ENCODE data around the gene SEC23A. TPM values are rescaled to one million over a fixed set of nuclear protein-coding genes. Genes with fewer than 3 reads are reported as not detected.
"Not testable (repeated sequence)": the region's sequence is repeated elsewhere in the genome, so short reads cannot be mapped to it uniquely, and the experiment has no call there.

Gene SEC23A
- total RNA-seq, 1 donor from 2014 or later, result 126 TPM

DNA sequence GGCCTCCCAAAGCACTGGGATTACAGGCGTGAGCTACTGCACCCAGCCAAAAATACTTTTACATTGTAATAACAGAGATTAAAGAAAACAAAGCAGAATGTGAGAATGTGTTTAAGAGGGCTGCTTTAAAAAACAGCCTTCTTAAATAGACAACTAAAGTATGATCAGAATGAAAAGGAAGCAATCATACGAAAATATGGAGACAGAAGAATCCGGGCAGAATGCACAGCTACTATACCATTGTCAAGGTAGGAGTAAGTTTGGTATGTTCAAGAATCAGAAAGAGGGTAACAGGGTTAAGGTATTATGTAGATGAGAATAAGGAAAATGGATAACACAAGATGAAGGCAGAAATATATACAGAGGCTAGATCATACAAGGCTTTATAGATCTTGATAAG is 8.5 kb downstream of the SEC23A start:
- Histone ChIP-seq H3K4me3 (ENCODE audit: low read length in 3 of 3) (no peak overlapping the region), H3K27me3 (ENCODE audit: control insufficient read depth in 3 of 3, insufficient read depth in 3 of 3, low read length in 3 of 3) (no peaks in the 10 kb centered on the region), H3K9me3 (ENCODE audit: control insufficient read depth in 3 of 3, low read length in 3 of 3) (no peaks in the 10 kb centered on the region), H3K4me1 (ENCODE audit: control insufficient read depth in 3 of 3, insufficient read depth in 3 of 3, low read length in 3 of 3) (no peaks in the 10 kb centered on the region), H3K36me3 (ENCODE audit: control insufficient read depth in 3 of 3, insufficient read depth in 3 of 3, low read length in 3 of 3) (peaks cover 15 to 31% (median 28%) of the 10 kb centered on the region in 3 donors), H3K27ac (ENCODE audit: low read depth, low read length) (no peak overlapping the region), H3K9ac (ENCODE audit: low read depth in 1 of 3, low read length in 3 of 3) (no peak overlapping the region)

DNA sequence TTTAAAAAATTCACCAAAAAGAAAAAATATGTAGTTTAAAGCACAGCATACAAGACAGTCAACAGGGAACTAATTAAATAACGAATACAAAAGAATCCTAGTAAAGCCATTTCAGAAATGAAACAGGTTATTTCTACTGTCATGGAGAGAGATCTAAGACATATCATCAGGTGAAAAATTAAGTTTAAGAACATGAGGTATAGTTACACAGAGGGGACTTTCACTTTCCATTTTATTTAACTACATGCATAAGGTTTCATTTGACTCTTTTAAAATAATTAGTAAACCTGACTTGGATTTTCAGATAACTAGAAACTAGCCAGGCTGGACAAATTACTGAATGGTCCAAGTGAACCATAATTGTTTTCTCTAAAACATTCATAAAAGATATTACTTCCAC is 11.3 kb downstream of the SEC23A start:
- no peaks in the 10 kb centered on the region for H3K9me3 ChIP-seq (ENCODE audit: control insufficient read depth in 3 of 3, low read length in 3 of 3)
- peaks cover 18 to 41% (median 34%) of the 10 kb centered on the region in 3 donors for H3K36me3 ChIP-seq (ENCODE audit: control insufficient read depth in 3 of 3, insufficient read depth in 3 of 3, low read length in 3 of 3)
- no peak overlapping the region for H3K9ac ChIP-seq (ENCODE audit: low read depth in 1 of 3, low read length in 3 of 3)
- H3K27me3 ChIP-seq (ENCODE audit: control insufficient read depth in 3 of 3, insufficient read depth in 3 of 3, low read length in 3 of 3), result no peaks in the 10 kb centered on the region
- no peak overlapping the region for H3K4me3 ChIP-seq (ENCODE audit: low read length in 3 of 3)
- H3K27ac ChIP-seq (ENCODE audit: low read depth, low read length), result no peak overlapping the region
- no peaks in the 10 kb centered on the region for H3K4me1 ChIP-seq (ENCODE audit: control insufficient read depth in 3 of 3, insufficient read depth in 3 of 3, low read length in 3 of 3)

DNA sequence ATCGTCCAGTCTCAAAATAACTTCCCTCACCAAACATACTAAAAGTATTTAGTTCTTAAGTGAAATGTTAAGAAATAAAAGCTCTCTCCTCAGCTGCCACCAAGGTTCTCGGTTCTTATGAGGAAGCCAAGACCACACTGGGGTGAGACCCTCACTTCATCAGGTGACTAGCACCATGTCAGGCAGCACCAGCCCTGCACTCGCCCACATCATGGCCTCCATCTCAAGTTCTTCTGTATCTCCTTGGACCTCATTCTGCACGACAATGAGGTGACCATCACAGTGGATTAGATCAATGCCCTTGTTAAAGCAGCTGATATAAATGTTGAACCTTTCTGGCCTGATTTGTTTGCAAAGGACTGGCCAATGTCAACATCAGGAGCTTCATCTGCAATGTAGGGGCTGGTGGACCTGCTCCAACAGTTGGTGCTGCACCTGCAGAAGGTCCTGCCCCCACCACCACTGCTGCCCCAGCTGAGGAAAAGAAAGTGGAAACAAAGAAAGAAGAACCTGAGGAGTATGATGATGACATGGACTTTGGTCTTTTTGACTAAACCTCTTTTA is 12.4 kb downstream of the SEC23A start:
- no peak overlapping the region for H3K4me3 ChIP-seq (ENCODE audit: low read length in 3 of 3)
- no peaks in the 10 kb centered on the region for H3K4me1 ChIP-seq (ENCODE audit: control insufficient read depth in 3 of 3, insufficient read depth in 3 of 3, low read length in 3 of 3)
- no peak overlapping the region for H3K9ac ChIP-seq (ENCODE audit: low read depth in 1 of 3, low read length in 3 of 3)
- H3K9me3 ChIP-seq (ENCODE audit: control insufficient read depth in 3 of 3, low read length in 3 of 3), result no peaks in the 10 kb centered on the region
- peaks cover 23 to 52% (median 44%) of the 10 kb centered on the region in 3 donors for H3K36me3 ChIP-seq (ENCODE audit: control insufficient read depth in 3 of 3, insufficient read depth in 3 of 3, low read length in 3 of 3)
- H3K27me3 ChIP-seq (ENCODE audit: control insufficient read depth in 3 of 3, insufficient read depth in 3 of 3, low read length in 3 of 3), result no peaks in the 10 kb centered on the region
- no peak overlapping the region for H3K27ac ChIP-seq (ENCODE audit: low read depth, low read length)

DNA sequence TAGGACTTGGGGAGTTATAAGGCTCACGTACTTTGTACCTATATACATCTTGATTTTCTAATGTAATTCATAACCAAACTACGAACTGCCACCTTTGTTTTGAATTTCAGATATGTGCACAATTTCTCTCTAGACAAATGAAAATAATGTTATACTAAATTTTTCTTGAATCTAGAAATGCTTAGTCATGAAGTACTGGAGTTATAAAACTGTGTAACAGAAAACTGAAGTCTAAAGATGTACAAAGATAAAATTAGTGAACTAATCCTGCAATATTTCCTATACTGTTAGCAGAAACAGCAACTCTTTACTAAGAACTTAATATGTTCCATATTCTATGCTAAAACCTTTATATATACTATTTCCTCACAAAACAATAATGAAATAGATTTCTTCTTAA is 15.5 kb downstream of the SEC23A start:
- Histone ChIP-seq H3K9me3 (ENCODE audit: control insufficient read depth in 3 of 3, low read length in 3 of 3) (no peaks in the 10 kb centered on the region), H3K4me3 (ENCODE audit: low read length in 3 of 3) (no peak overlapping the region), H3K4me1 (ENCODE audit: control insufficient read depth in 3 of 3, insufficient read depth in 3 of 3, low read length in 3 of 3) (no peaks in the 10 kb centered on the region), H3K9ac (ENCODE audit: low read depth in 1 of 3, low read length in 3 of 3) (no peak overlapping the region), H3K36me3 (ENCODE audit: control insufficient read depth in 3 of 3, insufficient read depth in 3 of 3, low read length in 3 of 3) (peaks cover 32 to 56% (median 53%) of the 10 kb centered on the region in 3 donors), H3K27ac (ENCODE audit: low read depth, low read length) (no peak overlapping the region), H3K27me3 (ENCODE audit: control insufficient read depth in 3 of 3, insufficient read depth in 3 of 3, low read length in 3 of 3) (no peaks in the 10 kb centered on the region)

DNA sequence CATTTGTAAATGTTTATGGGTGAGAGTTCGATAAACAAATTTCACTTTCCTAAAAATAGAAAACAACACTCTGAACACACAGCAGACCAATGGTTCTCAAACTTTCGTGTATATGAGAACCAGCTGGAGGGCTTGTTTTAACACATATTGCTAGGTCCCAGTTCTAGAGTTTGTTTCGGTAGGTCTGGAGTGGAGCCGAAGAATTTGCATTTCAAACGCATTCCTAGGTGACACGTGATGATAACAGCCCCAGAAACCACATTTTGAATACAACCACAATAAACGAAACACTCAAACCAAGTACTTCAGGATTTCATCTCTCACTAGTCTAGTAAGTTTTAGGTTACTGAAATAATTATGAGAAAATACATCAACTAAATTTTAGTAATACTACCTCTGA is 17.1 kb downstream of the SEC23A start:
- Histone ChIP-seq H3K27ac (ENCODE audit: low read depth, low read length) (no peak overlapping the region), H3K27me3 (ENCODE audit: control insufficient read depth in 3 of 3, insufficient read depth in 3 of 3, low read length in 3 of 3) (no peaks in the 10 kb centered on the region), H3K9me3 (ENCODE audit: control insufficient read depth in 3 of 3, low read length in 3 of 3) (no peaks in the 10 kb centered on the region), H3K36me3 (ENCODE audit: control insufficient read depth in 3 of 3, insufficient read depth in 3 of 3, low read length in 3 of 3) (peaks cover 36 to 49% (median 47%) of the 10 kb centered on the region in 3 donors), H3K9ac (ENCODE audit: low read depth in 1 of 3, low read length in 3 of 3) (no peak overlapping the region), H3K4me1 (ENCODE audit: control insufficient read depth in 3 of 3, insufficient read depth in 3 of 3, low read length in 3 of 3) (no peaks in the 10 kb centered on the region), H3K4me3 (ENCODE audit: low read length in 3 of 3) (no peak overlapping the region)

DNA sequence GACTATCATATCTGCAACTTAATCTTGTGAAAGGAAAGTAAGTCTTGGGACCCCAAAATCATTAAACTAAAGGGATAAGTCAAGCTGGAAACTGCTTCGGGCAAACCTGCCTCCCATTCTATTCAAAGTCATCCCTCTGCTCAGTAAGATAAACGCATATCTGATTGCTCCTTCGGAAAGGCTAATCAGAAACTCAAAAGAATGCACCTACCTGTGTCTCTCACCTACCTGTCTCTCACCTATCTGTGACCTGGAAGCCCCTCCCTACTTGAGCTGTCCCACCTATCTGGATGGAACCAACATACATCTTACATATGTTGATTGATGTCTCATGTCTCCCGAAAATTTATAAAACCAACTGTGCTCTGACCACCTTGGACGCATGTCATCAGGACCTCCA is 19.9 kb downstream of the SEC23A start:
- Histone ChIP-seq H3K4me3 (ENCODE audit: low read length in 3 of 3) (no peak overlapping the region), H3K27me3 (ENCODE audit: control insufficient read depth in 3 of 3, insufficient read depth in 3 of 3, low read length in 3 of 3) (no peaks in the 10 kb centered on the region), H3K36me3 (ENCODE audit: control insufficient read depth in 3 of 3, insufficient read depth in 3 of 3, low read length in 3 of 3) (peaks cover 25 to 45% (median 39%) of the 10 kb centered on the region in 3 donors), H3K27ac (ENCODE audit: low read depth, low read length) (no peak overlapping the region), H3K9me3 (ENCODE audit: control insufficient read depth in 3 of 3, low read length in 3 of 3) (no peaks in the 10 kb centered on the region), H3K9ac (ENCODE audit: low read depth in 1 of 3, low read length in 3 of 3) (no peak overlapping the region), H3K4me1 (ENCODE audit: control insufficient read depth in 3 of 3, insufficient read depth in 3 of 3, low read length in 3 of 3) (no peaks in the 10 kb centered on the region)

DNA sequence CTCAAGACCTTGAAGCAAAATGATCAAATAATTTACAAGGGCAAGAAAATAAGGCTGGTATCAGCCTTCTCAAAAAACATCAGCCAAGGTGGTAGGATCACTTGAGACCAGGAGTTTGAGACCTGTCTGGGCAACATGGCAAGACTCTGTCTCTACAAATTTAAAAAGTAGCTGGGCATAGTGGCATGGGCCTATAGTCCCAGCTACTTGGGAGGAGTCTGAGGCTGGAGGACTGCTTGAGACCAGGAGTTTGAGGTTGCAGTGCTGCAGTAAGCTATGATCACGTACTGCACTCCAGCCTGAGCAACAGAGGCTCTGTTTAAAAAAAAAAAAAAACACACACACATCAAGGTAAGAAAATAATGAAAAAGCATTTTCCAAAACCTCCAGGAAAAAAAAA is 22.1 kb downstream of the SEC23A start:
- Histone ChIP-seq H3K36me3 (ENCODE audit: control insufficient read depth in 3 of 3, insufficient read depth in 3 of 3, low read length in 3 of 3) (peaks cover 22 to 33% (median 26%) of the 10 kb centered on the region in 3 donors), H3K9ac (ENCODE audit: low read depth in 1 of 3, low read length in 3 of 3) (no peak overlapping the region), H3K27ac (ENCODE audit: low read depth, low read length) (no peak overlapping the region), H3K4me3 (ENCODE audit: low read length in 3 of 3) (no peak overlapping the region), H3K9me3 (ENCODE audit: control insufficient read depth in 3 of 3, low read length in 3 of 3) (no peaks in the 10 kb centered on the region), H3K4me1 (ENCODE audit: control insufficient read depth in 3 of 3, insufficient read depth in 3 of 3, low read length in 3 of 3) (no peaks in the 10 kb centered on the region), H3K27me3 (ENCODE audit: control insufficient read depth in 3 of 3, insufficient read depth in 3 of 3, low read length in 3 of 3) (no peaks in the 10 kb centered on the region)

DNA sequence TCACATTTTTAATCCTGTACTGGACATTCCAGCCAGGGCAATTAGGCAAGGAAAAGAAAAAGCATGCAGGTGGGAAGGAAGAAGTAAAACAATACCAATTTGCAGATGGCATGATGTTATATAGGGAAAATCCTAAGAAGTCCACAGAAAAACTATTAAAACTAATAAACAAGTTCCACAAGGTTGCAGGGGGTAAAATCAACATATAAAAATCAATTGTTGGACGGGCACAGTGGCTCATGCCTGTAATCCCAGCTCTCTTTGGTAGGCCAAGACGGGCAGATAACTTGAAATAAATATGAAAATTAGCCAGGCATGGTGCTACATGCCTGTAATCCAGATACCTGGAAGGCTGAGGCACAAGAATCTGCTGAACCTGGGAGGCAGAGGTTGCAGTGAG is 31.9 kb downstream of the SEC23A start:
- Histone ChIP-seq H3K27ac (ENCODE audit: low read depth, low read length) (no peak overlapping the region), H3K9ac (ENCODE audit: low read depth in 1 of 3, low read length in 3 of 3) (no peak overlapping the region), H3K9me3 (ENCODE audit: control insufficient read depth in 3 of 3, low read length in 3 of 3) (no peaks in the 10 kb centered on the region), H3K27me3 (ENCODE audit: control insufficient read depth in 3 of 3, insufficient read depth in 3 of 3, low read length in 3 of 3) (no peaks in the 10 kb centered on the region), H3K4me1 (ENCODE audit: control insufficient read depth in 3 of 3, insufficient read depth in 3 of 3, low read length in 3 of 3) (no peaks in the 10 kb centered on the region), H3K36me3 (ENCODE audit: control insufficient read depth in 3 of 3, insufficient read depth in 3 of 3, low read length in 3 of 3) (peaks cover 3 to 29% (median 25%) of the 10 kb centered on the region in 3 donors), H3K4me3 (ENCODE audit: low read length in 3 of 3) (no peak overlapping the region)

DNA sequence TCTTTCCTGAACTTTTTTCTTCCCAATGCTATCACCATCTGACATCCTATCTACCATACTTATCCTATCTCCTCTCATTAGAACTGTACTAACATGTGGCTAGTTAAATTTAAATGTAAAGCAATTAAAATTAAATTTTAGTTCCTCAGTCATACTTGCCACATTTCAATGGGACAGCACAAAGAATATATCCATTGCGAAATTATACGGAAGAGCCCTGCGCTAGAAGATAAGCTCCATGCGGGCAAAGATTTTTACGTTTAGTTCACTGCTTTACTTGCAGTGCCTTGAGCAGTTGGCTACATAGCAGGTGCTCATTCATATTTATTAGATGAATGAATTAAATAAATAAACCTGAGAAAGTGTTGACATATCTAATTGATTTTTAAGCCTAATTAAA is 33.1 kb downstream of the SEC23A start:
- no peak overlapping the region for H3K27ac ChIP-seq (ENCODE audit: low read depth, low read length)
- no peaks in the 10 kb centered on the region for H3K9me3 ChIP-seq (ENCODE audit: control insufficient read depth in 3 of 3, low read length in 3 of 3)
- H3K27me3 ChIP-seq (ENCODE audit: control insufficient read depth in 3 of 3, insufficient read depth in 3 of 3, low read length in 3 of 3), result no peaks in the 10 kb centered on the region
- peaks cover 3 to 24% (median 21%) of the 10 kb centered on the region in 3 donors for H3K36me3 ChIP-seq (ENCODE audit: control insufficient read depth in 3 of 3, insufficient read depth in 3 of 3, low read length in 3 of 3)
- no peak overlapping the region for H3K9ac ChIP-seq (ENCODE audit: low read depth in 1 of 3, low read length in 3 of 3)
- no peak overlapping the region for H3K4me3 ChIP-seq (ENCODE audit: low read length in 3 of 3)
- H3K4me1 ChIP-seq (ENCODE audit: control insufficient read depth in 3 of 3, insufficient read depth in 3 of 3, low read length in 3 of 3), result no peaks in the 10 kb centered on the region

DNA sequence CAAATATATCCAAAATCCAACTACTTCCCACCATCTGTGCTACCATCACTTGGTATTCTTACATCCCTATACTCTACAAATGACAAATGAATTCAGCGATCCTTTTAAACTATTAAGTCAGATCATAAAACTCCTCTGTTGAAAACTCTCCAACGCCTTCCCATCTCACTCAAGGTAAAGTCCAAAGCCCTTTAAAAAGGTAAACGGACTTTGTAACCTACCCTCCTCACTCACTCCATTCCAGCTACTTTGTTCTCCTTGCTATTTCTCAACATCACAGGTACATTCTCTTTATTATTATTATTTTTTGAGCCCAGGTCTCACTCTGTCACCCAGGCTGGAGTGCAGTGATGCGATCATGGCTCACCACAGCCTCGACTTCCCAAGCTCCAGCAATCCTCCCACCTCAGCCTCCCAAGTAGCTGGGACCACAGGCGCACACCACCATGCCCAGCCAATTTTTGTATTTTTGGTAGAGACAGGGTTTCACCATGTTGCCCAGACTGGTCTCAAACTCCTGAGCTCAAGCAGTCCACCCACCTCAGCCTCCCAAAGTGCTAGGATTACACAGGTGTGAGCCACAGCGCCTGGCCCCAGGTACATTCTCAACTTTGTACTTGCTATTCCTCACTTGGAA is 33.7 kb downstream of the SEC23A start:
- H3K27ac ChIP-seq (ENCODE audit: low read depth, low read length); H3K4me3 ChIP-seq (ENCODE audit: low read length in 3 of 3); H3K27me3 ChIP-seq (ENCODE audit: control insufficient read depth in 3 of 3, insufficient read depth in 3 of 3, low read length in 3 of 3); H3K9ac ChIP-seq (ENCODE audit: low read depth in 1 of 3, low read length in 3 of 3); H3K9me3 ChIP-seq (ENCODE audit: control insufficient read depth in 3 of 3, low read length in 3 of 3); H3K4me1 ChIP-seq (ENCODE audit: control insufficient read depth in 3 of 3, insufficient read depth in 3 of 3, low read length in 3 of 3): not testable (repeated sequence)
- peaks cover 8 to 29% (median 27%) of the 10 kb centered on the region in 3 donors for H3K36me3 ChIP-seq (ENCODE audit: control insufficient read depth in 3 of 3, insufficient read depth in 3 of 3, low read length in 3 of 3)
